Pons (tissue), 1 donor: ENCODE measurements around the gene CSF3R.
A peak's percentile ranks its signal among the peaks of the same experiment; 100 is the strongest.
"Not testable (repeated sequence)": the region's sequence is repeated elsewhere in the genome, so short reads cannot be mapped to it uniquely, and the experiment has no call there.

Experiments
- DNase-seq: peaks from one replicate; pipeline ENCODE4 v3.0.0-alpha.2; 2016; ENCODE audit warnings: low spot score

The CSF3R gene

GRCh38 chr1:36513676-36514473, 31.2 kb upstream of the CSF3R start:
- DNase-seq = no peak

DNA sequence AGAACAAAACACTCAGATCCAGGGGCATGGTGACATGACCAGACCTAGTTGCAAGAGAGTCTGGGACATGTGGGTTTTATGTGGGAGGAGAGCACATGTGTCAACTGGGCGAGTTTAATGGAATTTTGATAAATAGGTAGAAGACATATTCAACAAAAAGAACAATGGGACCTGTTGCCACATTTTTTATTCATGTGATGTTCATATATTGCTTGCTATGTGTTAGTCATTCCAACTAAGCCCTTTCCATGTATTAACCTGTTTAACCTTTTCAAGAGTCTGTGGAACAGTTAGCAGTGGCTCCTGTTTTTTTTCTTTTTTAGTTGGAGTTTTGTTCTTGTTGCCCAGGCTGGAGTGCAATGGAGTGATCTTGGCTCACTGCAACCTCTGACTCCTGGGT, 30.1 kb upstream of the CSF3R start:
- DNase-seq = no peak

DNA sequence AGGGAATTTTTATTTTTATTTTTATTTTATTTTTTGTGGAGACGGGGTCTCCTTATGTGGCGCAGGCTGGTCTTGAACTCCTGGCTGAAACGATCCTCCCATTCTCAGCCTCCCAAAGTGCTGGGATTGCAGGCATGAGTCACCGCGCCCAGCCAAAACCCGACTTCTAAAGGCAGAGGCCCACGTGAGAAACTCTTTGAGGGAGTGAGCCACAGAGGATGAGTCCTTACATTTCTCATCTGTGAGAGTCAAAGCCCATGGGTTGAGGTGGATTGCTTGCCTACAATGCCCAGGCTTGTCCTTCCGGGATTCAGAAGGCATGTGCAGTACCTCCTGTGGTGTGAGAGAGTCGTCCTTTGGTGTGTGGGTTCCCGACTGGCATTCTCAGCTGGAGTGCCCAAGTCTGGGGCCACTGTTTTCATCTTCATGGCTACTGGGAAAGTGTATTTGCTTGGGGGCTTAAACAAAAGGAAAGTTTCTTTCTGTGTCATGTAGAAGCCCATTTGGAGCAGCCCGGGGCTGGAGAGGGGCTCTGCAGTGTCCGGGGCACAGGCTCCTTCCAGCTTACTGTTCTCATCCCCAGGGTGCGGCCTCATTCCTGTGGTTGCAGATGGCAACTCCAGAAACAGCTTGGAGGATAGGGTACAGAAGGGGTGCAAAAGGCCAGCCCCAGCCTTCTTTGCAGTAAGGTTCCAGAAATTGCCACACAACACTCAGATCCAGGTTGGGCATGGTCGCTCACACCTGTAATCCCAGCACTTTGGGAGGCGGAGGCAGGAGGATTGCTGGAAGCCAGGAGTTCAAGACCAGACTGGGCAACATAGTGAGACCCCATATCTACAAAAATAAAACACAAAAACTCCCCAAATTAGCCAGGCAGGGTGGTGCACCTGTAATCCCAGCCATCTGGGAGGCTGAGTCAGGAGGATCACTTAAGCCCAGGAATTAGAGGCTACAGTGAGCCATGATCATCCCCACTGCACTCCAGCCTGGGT, 29.4 kb upstream of the CSF3R start:
- no peak for DNase-seq

- DNase-seq = not testable (repeated sequence)
These were observed 28.5 kb upstream of the CSF3R start for GRCh38 chr1:36511220-36511619.

- no peak for DNase-seq
These were observed 27.7 kb upstream of the CSF3R start for GRCh38 chr1:36510418-36510817.

- DNase-seq = no peak
These were observed 25.5 kb upstream of the CSF3R start for GRCh38 chr1:36508257-36508656.

- DNase-seq = no peak
These were observed 23.7 kb upstream of the CSF3R start for GRCh38 chr1:36506276-36506920.

- no peak for DNase-seq
These were observed 21.0 kb upstream of the CSF3R start for GRCh38 chr1:36503733-36504132.

DNA sequence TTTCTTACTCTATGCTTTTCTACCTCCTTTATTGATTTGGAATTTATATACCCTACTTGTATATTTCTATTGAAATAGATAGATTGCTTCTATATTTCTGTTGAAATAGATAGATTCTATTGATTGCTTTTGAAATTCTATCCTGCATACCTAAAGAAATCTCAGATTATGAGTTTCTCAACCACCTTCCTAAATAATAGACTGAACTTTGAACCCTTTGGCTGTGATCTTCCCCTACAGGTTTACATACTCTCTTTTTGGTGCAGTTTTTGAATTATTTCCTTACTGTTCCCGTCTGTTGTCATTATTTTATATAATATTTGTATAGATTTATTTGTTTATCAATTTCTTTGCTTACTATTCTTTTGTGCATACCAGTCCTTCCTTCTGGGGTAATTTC, 20.4 kb upstream of the CSF3R start:
- no peak for DNase-seq

DNA sequence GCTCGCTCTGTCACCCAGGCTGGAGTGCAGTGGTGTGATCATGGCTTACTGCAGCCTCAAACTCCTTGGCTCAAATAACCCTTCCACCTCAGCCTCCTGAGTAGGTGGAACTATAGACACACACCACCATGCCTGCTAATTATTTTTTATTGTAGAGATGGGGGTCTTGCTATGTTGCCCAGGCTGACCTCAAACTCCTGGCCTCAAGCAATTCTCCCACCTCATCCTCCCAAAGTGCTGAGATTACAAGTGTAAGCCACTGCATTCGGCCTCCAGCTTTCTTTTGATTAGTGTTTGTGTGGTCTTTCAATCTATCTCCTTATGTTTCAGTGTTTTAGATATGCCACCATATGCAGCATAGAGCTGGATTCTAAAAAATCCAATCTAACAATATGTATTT, 19.9 kb upstream of the CSF3R start:
- no peak for DNase-seq

DNA sequence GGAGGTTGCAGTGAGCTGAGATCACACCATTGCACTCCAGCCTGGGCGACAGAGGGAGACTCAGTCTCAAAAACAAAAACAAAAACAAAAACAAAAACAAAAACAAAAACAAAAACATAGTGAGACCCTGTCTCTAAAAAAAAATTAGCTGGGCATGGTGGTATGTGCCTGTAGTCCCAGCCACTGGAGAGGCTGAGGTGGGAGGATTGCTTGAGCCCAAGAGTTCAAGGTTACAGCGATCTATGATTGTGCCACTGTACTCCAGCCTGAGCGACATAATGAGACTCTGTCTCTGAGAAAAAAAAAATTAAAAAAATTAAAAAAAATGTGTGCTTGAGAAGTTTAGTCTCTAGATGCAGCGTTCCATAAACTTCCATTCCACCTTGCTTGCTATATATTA, 19.2 kb upstream of the CSF3R start:
- DNase-seq = not testable (repeated sequence)

GRCh38 chr1:36497207-36497606, 14.5 kb upstream of the CSF3R start:
- DNase-seq = no peak

GRCh38 chr1:36494971-36495370, 12.3 kb upstream of the CSF3R start:
- DNase-seq = no peak

GRCh38 chr1:36493524-36493923, 10.8 kb upstream of the CSF3R start:
- no peak for DNase-seq

DNA sequence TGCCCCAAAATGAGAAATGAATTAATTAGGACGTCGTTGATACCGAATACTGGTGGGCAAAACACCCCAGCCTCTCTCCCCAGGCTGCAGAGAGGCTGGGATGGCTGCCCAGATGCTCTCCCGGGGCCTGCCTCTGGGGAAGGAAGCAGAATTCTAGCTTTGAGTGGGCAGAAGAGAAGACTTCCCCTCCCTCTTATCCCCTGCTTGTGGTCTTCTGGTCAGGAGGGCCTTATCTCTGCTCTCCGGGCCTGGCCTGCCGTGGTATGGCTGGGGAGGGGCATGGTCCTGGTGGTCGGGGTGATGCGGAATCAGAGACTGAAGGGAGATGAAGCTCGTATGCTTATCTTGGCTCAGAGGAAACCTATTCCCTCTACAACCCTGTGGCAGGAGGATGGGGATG, 9.8 kb upstream of the CSF3R start:
- DNase-seq = no peak

DNA sequence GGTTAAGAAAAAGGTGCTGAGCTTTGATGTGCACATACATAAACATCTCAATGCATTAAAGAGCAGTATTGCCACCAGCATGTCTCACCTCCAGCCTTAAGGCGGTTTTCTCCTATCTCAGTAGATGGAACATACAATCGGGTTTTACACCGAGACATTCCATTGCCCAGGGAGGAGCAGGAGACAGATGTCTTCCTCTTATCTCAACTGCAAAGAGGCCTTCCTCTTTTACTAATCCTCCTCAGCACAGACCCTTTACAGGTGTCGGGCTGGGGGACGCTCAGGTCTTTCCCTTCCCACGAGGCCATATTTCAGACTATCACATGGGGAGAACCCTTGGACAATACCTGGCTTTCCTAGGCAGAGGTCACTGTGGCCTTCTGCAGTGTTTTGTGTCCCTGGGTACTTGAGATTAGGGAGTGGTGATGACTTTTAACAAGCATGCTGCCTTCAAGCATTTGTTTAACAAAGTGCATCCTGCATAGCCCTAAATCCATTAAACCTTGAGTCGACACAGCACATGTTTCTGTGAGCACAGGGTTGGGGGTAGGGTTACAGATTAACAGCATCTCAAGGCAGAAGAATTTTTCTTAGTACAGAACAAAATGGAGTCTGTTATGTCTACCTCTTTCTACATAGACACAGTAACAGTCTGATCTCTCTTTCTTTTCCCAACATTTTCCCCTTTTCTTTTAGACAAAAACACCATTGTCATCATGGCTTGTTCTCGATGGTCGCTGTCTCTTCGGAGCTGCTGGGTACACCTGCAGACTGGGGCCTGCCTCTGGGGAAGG, 6.7 kb upstream of the CSF3R start:
- not testable (repeated sequence) for DNase-seq

DNA sequence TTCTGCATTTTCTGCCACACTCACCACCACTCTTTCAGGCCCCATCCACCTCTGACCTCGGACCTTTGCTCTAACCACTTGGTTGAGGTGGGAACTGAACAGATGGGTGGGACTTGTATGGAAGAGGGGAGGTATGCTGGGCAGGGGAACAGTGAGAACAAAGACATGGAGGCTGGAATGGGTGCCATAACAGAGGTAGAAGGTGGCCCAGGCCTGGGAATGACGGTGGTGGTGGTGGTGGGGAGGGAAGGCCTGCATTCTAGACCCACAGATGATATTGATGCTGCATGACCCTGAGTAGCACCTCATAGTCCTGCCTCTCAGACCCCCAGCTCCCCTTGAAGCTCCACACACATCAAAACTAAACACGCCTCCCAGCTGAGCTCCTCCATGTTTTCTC, 5.2 kb upstream of the CSF3R start:
- DNase-seq = no peak

DNA sequence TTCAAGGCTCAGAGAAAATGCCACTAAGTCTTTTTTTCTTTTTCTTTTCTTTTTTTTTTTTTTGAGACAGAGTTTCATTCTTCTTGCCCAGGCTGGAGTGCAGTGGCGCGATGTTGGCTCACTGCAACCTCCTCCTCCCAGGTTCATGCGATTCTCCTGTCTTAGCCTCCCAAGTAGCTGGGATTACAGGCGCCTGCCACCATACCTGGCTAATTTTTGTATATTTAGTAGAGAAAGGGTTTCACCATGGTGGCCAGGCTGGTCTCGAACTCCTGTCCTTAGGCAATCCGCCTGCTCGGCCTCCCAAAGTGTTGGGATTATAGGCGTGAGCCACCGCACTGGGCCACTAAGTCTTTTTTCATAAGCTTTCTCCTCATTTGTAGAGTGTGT, 4.6 kb upstream of the CSF3R start:
- not testable (repeated sequence) for DNase-seq

DNA sequence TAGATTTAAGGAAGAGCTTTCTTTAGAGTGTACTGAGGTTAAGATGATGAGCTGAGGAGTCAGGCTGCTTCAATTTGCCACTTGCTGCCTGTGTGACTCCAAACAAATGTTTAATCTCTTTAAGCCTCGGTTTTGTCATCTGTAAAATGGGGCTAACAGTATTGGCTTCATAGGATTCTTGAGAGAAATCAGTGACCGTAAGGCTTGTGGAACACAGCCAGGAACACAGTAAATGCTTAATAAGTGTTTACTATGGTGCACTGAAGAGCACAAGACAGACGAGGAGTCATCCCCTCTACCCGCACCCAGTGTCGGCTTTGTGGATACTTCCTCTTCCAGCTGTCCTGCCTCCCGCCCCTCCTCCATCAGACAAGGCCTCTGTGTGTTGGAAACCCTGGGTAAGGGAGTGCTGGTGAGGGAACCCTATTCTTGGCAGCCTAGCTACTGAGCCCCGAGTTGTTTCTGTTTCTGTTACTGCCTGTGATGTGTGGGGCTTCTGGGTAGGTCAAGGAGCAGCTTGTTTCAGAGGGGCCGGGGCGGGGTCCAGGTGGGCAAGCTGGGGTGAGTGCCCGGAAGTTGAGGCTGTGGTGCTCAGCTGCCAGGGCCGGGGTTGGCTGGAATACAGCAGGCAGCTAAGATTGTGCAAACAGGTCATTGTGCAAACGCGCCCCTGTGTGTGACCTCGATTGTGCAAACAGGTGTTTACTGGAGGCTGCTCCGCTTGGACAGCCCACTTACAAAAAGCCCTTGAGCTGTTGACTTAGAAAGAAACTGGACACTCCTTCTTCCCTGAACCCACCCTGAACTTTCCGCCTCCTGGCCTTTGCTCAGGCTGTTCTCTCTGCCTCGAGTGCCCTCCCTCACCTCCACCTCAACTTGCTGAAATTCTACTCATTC, 4.0 kb upstream of the CSF3R start:
- peak; percentile 84 for DNase-seq

DNA sequence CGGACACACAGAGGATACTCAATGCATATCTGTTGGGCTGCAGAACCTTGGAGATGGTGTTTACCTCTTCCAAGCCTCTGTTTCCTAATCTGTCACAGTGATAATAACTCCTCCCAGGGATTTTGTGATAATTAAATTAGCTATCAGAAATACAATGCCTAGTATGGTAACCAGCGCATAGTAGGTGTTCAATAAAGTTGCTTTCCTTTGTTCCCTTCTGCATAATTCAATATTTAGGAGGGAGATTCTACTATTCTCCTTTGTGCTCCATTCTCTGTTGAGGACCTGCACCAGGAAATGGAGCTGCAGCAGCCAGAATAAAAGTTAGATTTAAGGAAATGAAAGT, 3.4 kb upstream of the CSF3R start:
- DNase-seq = no peak

- DNase-seq = no peak
These were observed 1.4 kb upstream of the CSF3R start for GRCh38 chr1:36484099-36484498.
